B cell (primary cell): Measurements from ENCODE around the gene SPOCK3. TPM values are rescaled to one million over a fixed set of nuclear protein-coding genes. Genes with fewer than 3 reads are reported as not detected.

ENCODE experiments used
- ATAC-seq: fragments of 200-7000 bp; cut with Tn5 transposase; one replicate; pipeline ENCODE4 v1.10.0; 2021; ENCODE audit warnings: low read depth, mild to moderate bottlenecking, moderate number of reproducible peaks, moderate library complexity
- CTCF ChIA-PET: fragments of 350-600 bp; sonication (Branson Sonifier 250); formaldehyde crosslinking; loops from one replicate; lab custom pipeline; 2021; ENCODE audit warnings: antibody characterized with exemption, inconsistent platforms; lab: Charles Lee
- POLR2A ChIA-PET: fragments of 350-600 bp; sonication (Branson Sonifier 250); formaldehyde crosslinking; loops from one replicate; lab custom pipeline; 2021; ENCODE audit warnings: antibody characterized with exemption; lab: Charles Lee
- DNase-seq: peaks from one replicate; pipeline ENCODE4 v3.0.0; 2013
- H2AFZ ChIP-seq: 2 replicates; pipeline ENCODE4 v1.6.1; 2012; ENCODE audit warnings: mild to moderate bottlenecking, low read depth, low read length; ENCODE audit not compliant: insufficient read depth, poor library complexity, severe bottlenecking
- H3K27ac ChIP-seq, 2 donors: 1 replicate in 1 of 2; 2 replicates in 1 of 2; pipeline ENCODE4 v1.5.1; 2012 to 2013; ENCODE audit warnings: low read length in 2 of 2, mild to moderate bottlenecking in 2 of 2, moderate library complexity in 1 of 2
- H3K27me3 ChIP-seq, 4 experiments: fragments of 200-600 bp in 1 of 4; sonication (generic) in 1 of 4; replicated peaks in 1 of 4; 1 replicate in 2 of 4; 2 replicates in 2 of 4; pipeline versions ENCODE4 v1.6.1 to v1.7.0; 2013 to 2016; ENCODE audit warnings: low read length in 3 of 4, mild to moderate bottlenecking in 2 of 4, mixed read lengths in 1 of 4, moderate library complexity in 1 of 4; ENCODE audit not compliant: insufficient read depth in 4 of 4, control insufficient read depth in 3 of 4; ENCODE audit errors: control extremely low read depth in 1 of 4
- H3K36me3 ChIP-seq, 2 experiments: replicated peaks in 1 of 2; 1 replicate in 1 of 2; 2 replicates in 1 of 2; pipeline versions ENCODE4 v1.6.1 to v1.7.1; 2013; ENCODE audit warnings: low read length in 1 of 2; ENCODE audit not compliant: insufficient read depth in 2 of 2, control insufficient read depth in 1 of 2; ENCODE audit errors: control extremely low read depth in 1 of 2, extremely low read depth in 1 of 2
- H3K4me1 ChIP-seq, 2 donors: fragments of 200-600 bp in 1 of 2; sonication (generic) in 1 of 2; 1 replicate in 1 of 2; 2 replicates in 1 of 2; pipeline versions ENCODE4 v1.5.1 to v1.6.1; 2013 to 2017; ENCODE audit warnings: low read length in 2 of 2; ENCODE audit not compliant: control insufficient read depth in 2 of 2, insufficient read depth in 2 of 2
- H3K4me2 ChIP-seq: replicated peaks from 2 replicates; pipeline ENCODE3; 2012; ENCODE audit warnings: mild to moderate bottlenecking, low read depth, low read length; ENCODE audit not compliant: poor library complexity, severe bottlenecking
- H3K4me3 ChIP-seq, 5 experiments: fragments of 200-600 bp in 1 of 5; sonication (generic) in 1 of 5; 1 replicate in 3 of 5; 2 replicates in 2 of 5; pipeline versions ENCODE4 v1.5.1 to v1.7.0; 2011 to 2016; ENCODE audit warnings: low read length in 4 of 5, mild to moderate bottlenecking in 4 of 5, low read depth in 2 of 5, control low read depth in 1 of 5, moderate library complexity in 1 of 5; ENCODE audit not compliant: insufficient read depth in 1 of 5; ENCODE audit errors: control extremely low read depth in 1 of 5, extremely low read depth in 1 of 5
- H3K79me2 ChIP-seq: fragments of 200-600 bp; sonication (generic); one replicate; pipeline ENCODE4 v1.6.0; 2016; ENCODE audit warnings: low read length; ENCODE audit not compliant: control insufficient read depth, insufficient read depth
- H3K9ac ChIP-seq: fragments of 200-600 bp; sonication (generic); 2 replicates; pipeline ENCODE4 v1.6.1; 2017; ENCODE audit warnings: mild to moderate bottlenecking, low read length, moderate library complexity
- H3K9me3 ChIP-seq, 3 donors: one replicate each; pipeline versions ENCODE4 v1.6.1 to v1.7.1; 2013; ENCODE audit warnings: low read length in 2 of 3; ENCODE audit not compliant: control insufficient read depth in 2 of 3, insufficient read depth in 1 of 3; ENCODE audit errors: control extremely low read depth in 1 of 3
- H4K20me1 ChIP-seq: 2 replicates; pipeline ENCODE4 v1.6.0; 2012; ENCODE audit warnings: mild to moderate bottlenecking, low read length; ENCODE audit not compliant: insufficient read depth, control insufficient read depth, poor library complexity, severe bottlenecking
- H3K27ac Mint-ChIP-seq: one replicate; pipeline ENCODE4 v1.8.0; 2021; ENCODE audit warnings: mixed read lengths
- H3K27me3 Mint-ChIP-seq: one replicate; pipeline ENCODE4 v1.8.0; 2021; ENCODE audit warnings: mixed read lengths
- H3K4me1 Mint-ChIP-seq: one replicate; pipeline ENCODE4 v1.8.0; 2021; ENCODE audit warnings: mixed read lengths
- H3K4me3 Mint-ChIP-seq: one replicate; pipeline ENCODE4 v1.8.0; 2021; ENCODE audit warnings: mixed read lengths
- H3K9me3 Mint-ChIP-seq: one replicate; pipeline ENCODE4 v1.8.0; 2022; ENCODE audit warnings: mixed read lengths; ENCODE audit not compliant: insufficient read depth
- CTCF ChIP-seq: fragments of 200-600 bp; IDR thresholded peaks from one replicate; pipeline ENCODE4 v1.8.0; 2022; ENCODE audit warnings: antibody characterized with exemption, mild to moderate bottlenecking
- EZH2 ChIP-seq: IDR thresholded peaks from 2 replicates; pipeline ENCODE4 v1.6.1; 2012; ENCODE audit warnings: borderline replicate concordance, low read depth, mild to moderate bottlenecking, moderate library complexity, low read length; ENCODE audit not compliant: insufficient read depth, poor library complexity, severe bottlenecking
- WGBS: methylation state at CpG from one replicate; pipeline ENCODE4 v1.1.5; 2013; ENCODE audit warnings: missing lambda C conversion rate; ENCODE audit not compliant: insufficient coverage; 5-methylcytosine and 5-hydroxymethylcytosine counted together
- intact Hi-C: fragments of 100-400 bp; cut with micrococcal nuclease; formaldehyde crosslinking; loops from one replicate; pipeline ENCODE4 v1.10.0; 2022
- polyA plus RNA-seq: library from polyadenylated mRNA; depleted of rRNA; stranded (reverse); fragments of >200 nt; gene quantifications from 2 replicates; pipeline ENCODE4 v1.2.3, GENCODE V29; 2012
- total RNA-seq, 2 donors: library from RNA; stranded (reverse); fragments of 120-200 nt in 1 of 2; gene quantifications; 1 replicate in 1 of 2; 2 replicates in 1 of 2; pipeline versions ENCODE4 v1.2.3 to v1.2.4, GENCODE V29; 2013 to 2022

Gene SPOCK3
- total and polyA plus RNA-seq, 2 donors (not counting 1 experiment from before 2014, with no cell fraction given) = not detected

GRCh38 chr4:167218022-167218608 lies 16.2 kb downstream of the SPOCK3 start:
- intact Hi-C loops = no loop called here
- Mint-ChIP-seq H3K4me1 (peaks cover 6% of the 10 kb centered on the region), H3K9me3 (no peaks in the 10 kb centered on the region), H3K4me3 (no peak overlapping the region), H3K27me3 (no peaks in the 10 kb centered on the region), H3K27ac (no peak overlapping the region)
- Histone ChIP-seq H3K4me1 (no peaks in the 10 kb centered on the region), H3K4me3 (no peak overlapping the region), H3K36me3 (no peaks in the 10 kb centered on the region), H3K27ac (no peak overlapping the region), H3K79me2 (no peaks in the 10 kb centered on the region), H3K27me3 (no peaks in the 10 kb centered on the region), H3K4me2 (no peak overlapping the region), H2AFZ (no peak overlapping the region), H3K9me3 (no peaks in the 10 kb centered on the region), H3K9ac (no peak overlapping the region), H4K20me1 (no peaks in the 10 kb centered on the region)
- TF ChIP-seq CTCF (no peak), EZH2 (no peak)
- ATAC-seq (no peak), DNase-seq (no peak)
- 87% methylated on average over 3 of the region's 3 CpGs for WGBS
- POLR2A ChIA-PET = no interaction called here
- CTCF ChIA-PET = no interaction called here

DNA sequence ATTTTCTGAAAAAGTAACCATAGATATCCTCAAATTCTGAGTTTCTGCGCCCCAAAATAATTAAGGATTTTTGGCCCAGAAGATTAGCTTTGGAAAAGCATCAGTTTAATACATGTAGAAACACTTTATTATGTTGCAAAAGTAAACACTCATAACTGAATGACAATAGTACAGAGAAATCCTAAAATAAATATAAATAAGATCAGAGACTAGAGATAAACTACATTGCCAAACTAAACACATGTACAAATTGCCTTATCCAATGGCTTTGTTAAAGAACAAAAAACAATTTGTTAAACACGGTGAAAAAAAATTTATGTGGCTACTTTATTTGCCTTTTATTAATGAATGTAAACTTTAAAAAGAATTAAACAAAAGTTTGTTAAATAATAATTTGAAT lies 17.5 kb downstream of the SPOCK3 start:
- no peak overlapping the region for H3K4me3 ChIP-seq
- ATAC-seq = no peak
- no peaks in the 10 kb centered on the region for H4K20me1 ChIP-seq
- intact Hi-C loops = no loop called here
- H3K4me1 ChIP-seq = no peaks in the 10 kb centered on the region
- ChIA-PET POLR2A (no interaction called here), CTCF (no interaction called here)
- H3K36me3 ChIP-seq = no peaks in the 10 kb centered on the region
- Mint-ChIP-seq H3K27me3 (no peaks in the 10 kb centered on the region), H3K27ac (no peak overlapping the region), H3K4me1 (peaks cover 3% of the 10 kb centered on the region), H3K4me3 (no peak overlapping the region), H3K9me3 (no peaks in the 10 kb centered on the region)
- no CpG with 5 or more reads among the region's 2 CpGs for WGBS
- H3K9me3 ChIP-seq = no peaks in the 10 kb centered on the region
- DNase-seq = no peak
- no peak overlapping the region for H3K9ac ChIP-seq
- no peak overlapping the region for H2AFZ ChIP-seq
- no peak overlapping the region for H3K27ac ChIP-seq
- H3K27me3 ChIP-seq = no peaks in the 10 kb centered on the region
- no peaks in the 10 kb centered on the region for H3K79me2 ChIP-seq
- H3K4me2 ChIP-seq = no peak overlapping the region
- no peak for TF ChIP-seq CTCF
- no peak for TF ChIP-seq EZH2
